Stimulated activated CD4-positive, alpha-beta T cell treated with anti-CD3 and anti-CD28 coated beads, TNF-alpha, amount 100 ng/mL, for 1 hour (primary cell): ENCODE data around the gene SYNE2.
"Not testable (repeated sequence)": the region's sequence is repeated elsewhere in the genome, so short reads cannot be mapped to it uniquely, and the experiment has no call there.

ENCODE experiments used
- DNase-seq, 3 donors: peaks; one replicate each; pipeline ENCODE4 v3.0.0-alpha.2; 2020; ENCODE audit warnings: low read depth in 3 of 3, low spot score in 1 of 3

The SYNE2 gene

DNA sequence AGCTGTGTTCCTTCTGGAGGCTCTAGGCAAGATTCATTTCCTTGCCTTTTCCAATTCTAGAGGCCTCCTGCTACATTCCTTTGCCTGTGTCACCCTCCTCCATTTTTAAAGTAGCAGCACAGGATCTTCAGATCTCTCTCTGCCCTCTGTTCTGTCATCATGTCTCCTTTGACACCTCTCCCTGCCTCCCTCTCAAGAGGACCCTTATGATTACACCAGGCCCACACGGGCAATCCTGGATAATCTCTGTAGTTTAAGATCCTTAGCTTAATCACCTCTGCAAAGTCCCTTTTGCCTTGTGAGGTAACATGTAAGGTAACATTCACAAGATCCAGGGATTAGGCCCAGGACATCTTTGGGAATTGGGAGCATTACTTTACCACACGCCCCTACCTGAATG is 155.2 kb downstream of the SYNE2 start:
- no peak for DNase-seq

DNA sequence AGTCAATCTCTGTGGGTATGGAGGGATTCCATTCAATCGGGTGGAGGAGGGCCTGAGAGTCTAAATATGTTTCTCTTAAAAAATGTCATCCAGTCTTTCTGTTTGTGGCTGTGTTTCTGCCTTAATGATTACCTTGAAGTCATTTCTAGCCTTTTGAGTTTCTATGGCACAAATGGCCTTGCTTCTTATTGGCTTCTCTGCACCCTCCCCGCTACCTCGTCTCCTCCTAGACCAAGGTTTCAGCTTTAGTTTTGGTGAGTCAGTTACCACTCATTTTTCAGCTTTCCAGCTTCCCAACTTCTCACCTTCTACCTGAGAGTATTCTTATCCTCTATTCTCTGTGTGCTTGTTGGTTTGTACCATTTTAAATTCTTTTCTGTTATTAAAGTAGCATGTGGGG is 159.2 kb downstream of the SYNE2 start:
- DNase-seq, result no peak

DNA sequence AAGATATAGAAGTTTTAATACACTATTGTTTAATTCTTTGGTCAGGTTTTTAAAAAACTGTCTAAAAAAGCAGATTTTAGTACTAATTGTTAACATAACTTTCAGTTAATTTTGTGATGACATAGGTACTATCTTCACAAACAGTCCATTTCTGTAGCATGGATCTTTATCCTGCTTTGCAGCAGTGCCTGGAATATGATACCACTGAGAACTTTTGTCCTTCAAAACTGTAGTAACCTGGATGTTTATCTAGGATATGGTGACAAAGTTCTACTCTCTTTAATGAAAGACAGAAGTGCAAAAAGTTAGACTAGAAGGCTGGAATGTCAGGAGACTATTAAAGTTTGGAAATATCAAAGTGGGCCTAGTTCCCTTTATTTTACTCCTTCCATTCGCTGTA is 159.9 kb downstream of the SYNE2 start:
- DNase-seq, result no peak

DNA sequence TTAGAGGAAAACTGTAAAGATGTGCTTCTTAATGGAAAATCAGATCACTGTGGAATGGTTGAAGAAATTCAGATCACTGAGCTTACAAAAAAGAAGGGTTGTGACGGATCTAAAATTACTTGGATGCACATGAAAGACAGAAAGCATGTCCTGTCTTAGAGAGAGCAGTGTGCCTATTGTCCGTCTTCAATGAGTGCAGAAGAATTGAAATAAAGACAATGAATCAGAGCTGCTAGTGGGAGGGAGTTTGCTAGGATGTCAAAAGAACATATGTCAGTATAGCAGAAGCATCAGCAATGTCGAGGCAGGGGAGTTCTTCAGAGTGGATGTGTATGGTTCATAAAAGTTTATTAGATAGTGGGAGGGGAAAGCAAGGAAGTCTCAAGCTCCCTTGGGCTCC is 172.7 kb downstream of the SYNE2 start:
- DNase-seq, result no peak

DNA sequence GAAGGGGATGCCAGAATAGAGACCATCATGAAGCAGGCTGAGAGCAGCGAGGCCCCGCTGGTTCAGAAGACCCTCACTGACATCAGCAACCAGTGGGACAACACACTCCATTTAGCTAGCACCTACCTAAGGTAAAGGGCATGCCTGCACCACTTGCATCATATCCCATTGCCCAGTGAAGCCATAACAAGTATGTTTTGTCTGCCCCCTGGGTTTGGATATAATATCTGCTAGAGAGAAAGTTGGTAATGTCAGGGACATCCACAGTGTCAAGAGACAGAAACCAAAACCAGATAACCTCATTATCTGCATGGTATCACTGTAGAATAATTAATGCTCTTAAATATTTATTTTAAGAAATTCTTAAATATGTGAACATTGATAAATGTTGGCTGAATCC is 173.8 kb downstream of the SYNE2 start:
- no peak for DNase-seq

DNA sequence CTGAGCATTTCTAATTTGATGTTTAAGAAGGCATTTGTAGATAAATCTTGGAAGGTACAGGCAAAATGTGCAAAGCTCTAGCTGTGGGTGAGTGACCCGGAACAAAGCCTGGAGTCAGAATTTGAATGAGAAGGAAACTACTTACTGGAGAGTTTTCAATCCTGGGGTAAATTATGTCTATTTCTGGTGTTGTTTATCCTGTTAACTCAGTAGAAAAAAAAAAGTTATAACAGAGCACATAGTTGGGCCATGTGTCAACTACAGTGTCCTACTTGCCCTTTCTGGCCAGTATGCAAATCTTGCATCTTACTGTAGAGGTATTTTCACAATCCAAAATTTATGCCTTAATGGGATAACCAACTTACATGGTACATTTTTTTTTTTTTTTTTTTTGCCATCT is 182.3 kb downstream of the SYNE2 start:
- no peak for DNase-seq

DNA sequence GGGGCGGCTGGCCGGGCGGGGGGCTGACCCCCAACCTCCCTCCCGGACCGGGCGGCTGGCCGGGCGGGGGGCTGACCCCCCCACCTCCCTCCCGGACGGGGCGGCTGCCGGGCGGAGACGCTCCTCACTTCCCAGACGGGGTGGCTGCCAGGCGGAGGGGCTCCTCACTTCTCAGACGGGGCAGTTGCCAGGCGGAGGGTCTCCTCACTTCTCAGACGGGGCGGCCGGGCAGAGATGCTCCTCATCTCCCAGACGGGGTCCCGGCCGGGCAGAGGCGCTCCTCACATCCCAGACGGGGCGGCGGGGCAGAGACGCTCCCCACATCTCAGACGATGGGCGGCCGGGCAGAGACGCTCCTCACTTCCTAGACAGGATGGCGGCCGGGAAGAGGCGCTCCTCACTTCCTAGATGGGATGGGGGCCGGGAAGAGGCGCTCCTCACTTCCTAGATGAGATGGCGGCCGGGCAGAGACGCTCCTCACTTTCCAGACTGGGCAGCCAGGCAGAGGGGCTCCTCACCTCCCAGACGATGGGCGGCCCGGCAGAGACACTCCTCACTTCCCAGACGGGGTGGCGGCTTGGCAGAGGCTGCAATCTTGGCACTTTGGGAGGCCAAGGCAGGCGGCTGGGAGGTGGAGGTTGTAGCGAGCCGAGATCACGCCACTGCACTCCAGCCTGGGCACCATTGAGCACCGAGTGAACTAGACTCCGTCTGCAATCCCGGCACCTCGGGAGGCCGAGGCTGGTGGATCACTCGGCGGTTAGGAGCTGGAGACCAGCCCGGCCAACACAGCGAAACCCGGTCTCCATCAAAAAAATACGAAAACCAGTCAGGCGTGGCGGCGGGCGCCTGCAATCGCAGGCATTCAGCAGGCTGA is 185.3 kb downstream of the SYNE2 start:
- not testable (repeated sequence) for DNase-seq

DNA sequence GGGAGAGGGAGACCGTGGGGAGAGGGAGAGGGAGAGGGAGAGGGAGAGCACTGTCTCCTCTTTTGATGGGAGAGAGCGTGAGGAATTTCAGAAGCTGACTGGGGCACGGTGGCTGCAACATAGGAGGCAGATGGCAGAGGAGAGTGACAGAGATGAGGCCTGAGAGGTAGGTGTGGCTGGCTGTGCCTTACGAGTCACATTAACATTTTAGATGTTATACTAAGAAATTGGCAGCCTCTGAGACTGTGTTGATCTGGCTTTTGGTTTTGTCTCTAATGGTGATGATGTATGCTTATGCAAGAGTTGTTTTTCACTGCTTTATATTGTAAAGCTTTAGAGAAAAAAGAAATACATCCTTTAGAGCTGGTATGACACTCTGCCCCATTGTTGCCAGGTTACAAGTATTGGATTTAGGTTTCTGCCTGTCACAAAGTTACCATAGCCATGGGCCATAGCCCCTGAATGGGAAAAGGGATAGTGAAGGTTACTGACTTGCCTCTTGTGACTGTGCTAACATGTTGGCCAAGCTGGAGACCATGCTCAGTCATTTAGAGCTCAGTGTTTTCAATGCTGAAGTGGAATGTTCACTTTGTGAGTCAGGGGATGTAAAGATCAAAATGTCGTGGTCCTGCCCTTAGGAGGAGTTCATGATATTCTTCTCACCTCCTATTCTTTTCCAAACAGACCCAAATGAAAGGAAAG is 186.2 kb downstream of the SYNE2 start:
- DNase-seq, result no peak

DNA sequence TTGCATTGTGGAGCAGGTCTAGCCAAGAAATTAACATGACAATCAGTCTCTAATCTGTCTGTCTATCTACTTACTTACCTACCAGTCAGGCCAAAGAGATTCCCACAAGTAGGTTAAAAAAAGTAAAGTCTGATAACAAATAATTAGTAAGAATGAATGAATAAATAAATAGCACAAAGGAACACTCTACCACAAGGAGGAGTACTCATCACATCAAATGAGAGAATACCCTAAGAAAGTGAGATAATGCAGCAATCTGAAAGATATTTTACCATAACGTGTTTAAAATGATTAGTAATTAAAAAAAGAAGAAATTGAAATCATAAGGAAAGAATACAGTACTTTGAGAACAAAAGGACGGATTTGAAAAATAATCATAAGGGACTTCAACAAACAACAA is 187.2 kb downstream of the SYNE2 start:
- DNase-seq, result no peak

DNA sequence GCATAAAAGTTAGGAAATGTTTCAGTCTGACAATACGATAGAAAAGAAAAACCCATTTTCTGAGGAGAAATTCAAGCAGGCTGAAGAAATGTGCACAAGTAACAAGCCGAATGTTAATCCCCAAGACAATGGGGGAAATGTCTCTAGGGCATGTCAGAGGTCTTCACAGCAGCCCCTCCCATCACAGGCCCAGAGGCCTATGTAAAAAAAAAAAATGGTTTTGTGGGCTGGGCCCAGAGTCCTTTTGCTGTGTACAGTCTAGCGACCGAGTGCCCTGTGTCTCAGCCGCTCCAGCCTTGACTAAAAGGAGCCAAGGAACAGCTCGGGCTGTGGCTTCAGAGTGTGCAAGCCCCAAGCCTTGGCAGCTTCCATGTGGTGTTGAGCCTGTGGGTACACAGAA is 190.5 kb downstream of the SYNE2 start:
- DNase-seq, result not testable (repeated sequence)

DNA sequence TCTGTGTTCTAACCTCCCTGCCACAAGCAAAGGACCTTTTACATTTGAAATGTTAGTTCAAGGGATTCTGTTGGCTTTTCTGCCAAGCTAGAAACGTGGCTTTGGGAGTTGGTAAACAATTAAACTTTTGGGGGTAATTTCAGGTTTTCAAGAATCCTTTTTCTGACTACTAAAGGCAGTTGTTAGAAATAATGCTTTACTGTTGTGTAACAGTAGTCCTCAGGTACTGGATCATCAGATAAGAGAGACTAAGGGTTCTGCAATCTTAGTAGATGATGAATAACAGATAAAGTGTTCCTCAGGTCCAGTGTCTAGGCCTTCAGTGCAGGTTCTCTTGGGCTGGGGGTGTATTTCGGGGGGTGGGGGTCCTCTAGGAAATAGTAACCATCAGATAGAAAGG is 192.3 kb downstream of the SYNE2 start:
- DNase-seq, result no peak

DNA sequence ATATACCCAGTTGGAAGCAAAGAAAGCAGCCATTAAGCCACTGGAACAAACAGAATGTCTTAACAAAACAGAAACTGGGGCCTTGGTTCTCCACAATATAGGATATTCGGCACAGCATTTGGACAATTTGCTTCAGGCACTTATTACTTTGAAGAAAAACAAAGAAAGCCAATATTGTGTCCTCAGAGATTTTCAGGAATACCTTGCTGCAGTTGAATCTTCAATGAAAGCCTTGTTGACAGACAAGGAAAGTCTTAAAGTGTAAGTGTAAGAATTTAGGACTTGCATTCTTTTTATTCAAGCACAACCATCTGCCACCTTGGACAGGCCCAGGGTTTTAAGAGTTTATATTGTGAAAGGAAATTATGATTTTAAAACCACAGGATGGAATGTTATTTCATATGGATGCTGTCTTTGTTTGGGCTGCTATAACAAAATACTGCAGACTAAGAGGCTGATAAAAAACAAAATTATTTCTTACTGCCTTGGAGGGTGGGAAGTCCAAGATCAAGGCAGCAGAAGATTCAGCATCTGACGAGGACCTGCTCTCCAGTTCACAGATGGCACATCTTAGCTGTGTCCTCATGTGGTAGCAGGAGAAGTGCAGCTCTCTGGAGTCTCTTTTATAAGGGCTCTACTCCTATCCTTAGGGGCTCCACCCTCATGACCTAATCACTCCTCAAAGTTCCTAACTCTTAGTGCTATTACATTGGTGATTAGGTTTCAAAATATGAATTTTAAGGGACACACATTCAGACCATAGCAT is 197.0 kb downstream of the SYNE2 start:
- no peak for DNase-seq

DNA sequence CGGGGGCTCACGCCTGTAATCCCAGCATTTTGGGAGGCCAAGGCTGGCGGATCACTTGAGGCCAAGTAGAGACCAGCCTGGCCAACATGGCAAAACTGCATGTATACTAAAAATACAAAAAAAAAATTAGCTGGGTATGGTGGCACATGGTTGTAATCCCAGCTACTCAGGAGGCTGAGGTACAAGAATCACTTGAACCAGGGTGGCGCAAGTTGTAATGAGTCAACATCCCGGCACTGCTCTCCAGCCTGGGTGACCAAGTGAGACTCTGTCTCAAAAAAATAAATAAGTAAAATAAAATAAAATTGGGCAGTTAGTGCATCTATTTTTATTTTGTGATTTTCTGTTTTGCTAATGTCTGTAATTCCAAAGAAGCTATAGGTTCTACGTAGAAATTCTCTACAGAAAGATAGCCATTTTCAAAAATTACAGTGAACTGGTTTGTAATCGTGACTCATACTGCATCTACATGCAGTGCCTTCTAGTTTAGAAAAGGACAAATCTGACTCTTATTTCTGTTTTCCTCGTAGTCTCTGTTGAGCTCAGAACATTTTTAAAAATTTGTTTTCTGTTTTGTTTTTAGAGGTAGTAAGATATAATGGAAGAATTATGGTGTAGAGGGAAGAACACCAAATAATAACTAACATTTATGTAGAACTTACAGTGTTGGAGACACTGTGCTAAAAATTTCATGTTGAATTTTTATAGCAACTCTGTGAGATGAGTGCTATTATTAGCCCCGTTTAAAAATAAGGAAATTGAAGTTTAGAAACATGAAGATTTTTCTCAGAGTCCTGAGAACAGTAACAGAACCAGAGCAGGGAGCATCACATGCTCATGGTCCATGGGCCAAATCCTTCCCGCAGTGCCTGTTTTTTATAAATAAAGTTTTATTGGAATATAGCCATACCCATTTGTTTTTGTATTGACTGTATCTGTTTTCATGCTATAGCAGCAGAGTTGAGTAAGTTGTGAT is 201.2 kb downstream of the SYNE2 start:
- no peak for DNase-seq

DNA sequence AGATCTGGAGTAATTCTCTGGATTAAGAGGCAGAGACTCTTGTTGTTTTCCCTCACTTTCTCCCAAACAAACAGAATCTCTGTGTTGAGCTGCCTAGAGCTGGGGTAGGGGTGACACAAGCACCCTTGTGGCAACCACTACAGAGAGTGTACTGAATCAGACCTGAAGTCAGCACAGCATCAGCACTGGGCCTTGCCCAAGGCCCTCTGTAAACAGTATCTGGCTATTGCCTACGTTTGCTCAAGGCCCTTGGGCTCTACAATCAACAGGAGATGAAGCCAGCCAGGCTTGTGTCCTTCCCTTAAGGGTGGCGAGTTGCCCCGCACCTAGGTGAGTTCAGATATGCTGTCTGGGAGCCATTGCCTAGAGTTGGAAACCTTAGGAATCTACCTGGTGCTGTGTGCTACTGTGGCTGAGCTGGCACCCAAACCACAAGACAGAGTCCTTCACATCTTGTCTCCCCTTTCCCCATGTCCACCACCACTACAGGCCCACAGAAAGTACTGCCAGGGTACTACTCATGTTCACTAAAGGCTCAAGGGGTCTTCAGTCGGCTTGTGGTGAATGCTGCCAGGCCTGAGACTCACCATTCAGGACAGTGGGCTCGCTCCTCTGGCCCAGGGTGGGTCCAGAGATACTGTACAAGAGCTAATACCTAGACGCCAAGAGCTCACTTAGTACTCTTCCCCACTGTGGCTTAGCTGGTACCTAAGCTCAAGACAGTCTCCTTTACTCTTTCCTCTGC is 206.8 kb downstream of the SYNE2 start:
- no peak for DNase-seq

DNA sequence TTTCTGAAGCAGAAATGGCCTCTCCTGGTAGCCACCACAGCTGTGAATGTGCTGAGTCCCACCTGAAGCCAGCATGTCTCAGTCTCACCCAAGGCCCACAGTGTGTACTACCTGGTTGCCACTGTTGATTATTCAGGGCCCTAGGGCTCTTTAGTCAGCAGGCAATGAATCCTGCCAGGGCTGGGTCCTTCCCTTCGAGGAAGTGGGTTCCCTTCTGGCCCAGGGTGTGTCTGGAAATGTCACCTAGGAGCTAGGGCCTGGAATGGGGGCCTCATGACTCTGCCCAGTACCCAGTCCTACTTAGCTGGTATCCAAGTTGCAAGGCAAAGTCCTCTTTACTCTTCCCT is 207.4 kb downstream of the SYNE2 start:
- no peak for DNase-seq

DNA sequence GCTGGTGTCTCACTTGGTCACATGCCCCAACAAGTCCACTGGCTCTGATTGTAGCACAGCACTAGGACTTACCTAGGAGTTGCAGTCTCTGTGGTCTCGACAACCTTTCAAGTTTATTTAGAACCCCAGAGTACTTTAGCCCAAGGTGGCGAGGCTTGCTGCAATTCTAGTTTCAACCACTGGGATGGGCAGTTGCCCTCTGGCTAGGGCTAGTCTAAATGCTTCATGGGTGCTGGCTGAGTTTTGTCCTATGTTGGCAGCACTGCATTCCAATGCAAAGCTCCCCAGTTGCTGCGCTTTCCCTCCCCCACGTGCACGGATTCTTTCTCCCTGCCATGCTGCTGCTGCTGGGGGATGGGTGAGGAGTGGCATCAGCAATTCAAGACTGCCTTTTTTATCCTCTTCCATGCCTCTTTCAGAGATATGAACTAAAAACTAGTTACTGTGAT is 207.9 kb downstream of the SYNE2 start:
- DNase-seq, result no peak

DNA sequence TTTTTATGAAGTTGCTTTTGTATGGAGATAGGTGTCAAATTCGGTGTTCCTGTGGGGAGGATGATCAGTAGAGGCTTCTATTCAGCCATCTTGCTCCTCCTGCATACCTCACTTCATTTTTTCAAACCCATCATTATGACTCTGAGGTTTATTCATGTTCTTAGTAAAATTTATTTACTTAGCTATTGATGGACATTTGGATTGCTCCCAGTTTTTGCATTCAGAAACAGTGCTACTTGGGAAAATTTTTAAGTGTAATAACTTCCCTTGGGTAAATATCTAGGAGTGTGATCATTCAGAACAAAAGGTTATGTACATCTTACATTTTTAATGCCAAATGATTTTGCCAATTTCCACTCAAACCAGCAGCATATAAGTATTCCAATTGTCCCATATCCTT is 208.3 kb downstream of the SYNE2 start:
- DNase-seq, result no peak

DNA sequence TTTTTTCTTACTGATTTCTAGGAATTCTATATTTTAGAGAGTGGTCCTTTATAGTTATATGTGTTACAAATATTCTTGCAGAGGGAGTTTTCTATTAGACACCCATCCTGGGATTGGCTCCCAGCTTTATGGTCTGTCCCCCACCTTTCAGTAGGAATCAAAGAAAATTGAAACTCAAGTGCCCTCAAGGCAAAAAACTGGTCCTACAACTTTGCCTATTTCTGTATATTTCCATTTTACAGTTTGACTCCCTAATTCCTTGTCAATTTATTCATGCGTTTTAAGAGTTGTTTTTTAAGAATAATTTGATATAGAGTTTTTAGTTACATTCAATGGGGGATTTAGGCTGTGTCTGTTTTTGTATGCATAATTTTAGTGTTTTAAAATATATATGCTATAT is 208.9 kb downstream of the SYNE2 start:
- no peak for DNase-seq

DNA sequence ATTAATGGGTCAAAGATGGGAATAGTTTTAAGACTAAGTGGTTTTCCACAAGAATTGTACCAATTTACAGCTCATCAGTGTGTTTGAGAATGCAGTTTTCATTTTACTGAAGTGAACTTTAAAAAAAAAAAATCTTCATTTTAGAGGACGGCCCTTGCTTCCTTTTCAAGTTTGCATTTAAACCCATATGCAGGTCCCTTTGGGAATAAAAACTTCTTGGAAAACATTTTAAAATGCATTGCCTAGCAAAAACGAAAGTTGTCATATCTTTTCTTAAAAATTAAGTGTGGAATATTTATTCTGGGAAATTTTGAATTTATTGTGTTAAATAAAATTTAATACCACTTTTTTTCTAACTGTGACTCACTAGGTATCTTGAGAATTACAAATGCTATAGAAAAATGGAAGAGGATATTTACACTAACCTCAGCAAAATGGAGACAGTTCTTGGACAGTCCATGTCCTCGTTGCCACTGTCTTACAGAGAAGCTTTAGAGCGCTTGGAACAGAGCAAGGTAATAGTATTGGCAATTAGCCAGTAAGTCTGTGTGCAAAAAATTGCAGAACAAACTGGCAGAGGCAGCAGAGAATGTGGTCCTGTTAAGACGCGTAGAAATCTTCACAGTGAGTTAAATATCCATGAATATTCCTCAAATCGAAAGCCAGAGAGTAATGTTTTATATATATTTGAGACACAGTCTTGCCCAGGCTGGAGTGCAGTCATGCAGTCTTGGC is 209.7 kb downstream of the SYNE2 start:
- no peak for DNase-seq
